Testis (tissue), 2 donors: Measurements from ENCODE around the gene DSTN.

Experiments used
- POLR2A ChIP-seq: fragments of 450-650 bp; IDR thresholded peaks from one replicate; pipeline ENCODE4 v1.6.1; 2017; ENCODE audit warnings: antibody characterized with exemption, mild to moderate bottlenecking, moderate library complexity
- TF ChIP-seq, protein P1 (sequence below), 3 experiments: fragments of 450-650 bp in 2 of 3; fragments of 200-600 bp in 1 of 3; sonication (generic) in 1 of 3; IDR thresholded peaks; one replicate each; pipeline ENCODE4 v1.5.1; 2016 to 2019; ENCODE audit warnings: antibody characterized with exemption in 3 of 3, mild to moderate bottlenecking in 2 of 3, moderate library complexity in 1 of 3

DNA sequence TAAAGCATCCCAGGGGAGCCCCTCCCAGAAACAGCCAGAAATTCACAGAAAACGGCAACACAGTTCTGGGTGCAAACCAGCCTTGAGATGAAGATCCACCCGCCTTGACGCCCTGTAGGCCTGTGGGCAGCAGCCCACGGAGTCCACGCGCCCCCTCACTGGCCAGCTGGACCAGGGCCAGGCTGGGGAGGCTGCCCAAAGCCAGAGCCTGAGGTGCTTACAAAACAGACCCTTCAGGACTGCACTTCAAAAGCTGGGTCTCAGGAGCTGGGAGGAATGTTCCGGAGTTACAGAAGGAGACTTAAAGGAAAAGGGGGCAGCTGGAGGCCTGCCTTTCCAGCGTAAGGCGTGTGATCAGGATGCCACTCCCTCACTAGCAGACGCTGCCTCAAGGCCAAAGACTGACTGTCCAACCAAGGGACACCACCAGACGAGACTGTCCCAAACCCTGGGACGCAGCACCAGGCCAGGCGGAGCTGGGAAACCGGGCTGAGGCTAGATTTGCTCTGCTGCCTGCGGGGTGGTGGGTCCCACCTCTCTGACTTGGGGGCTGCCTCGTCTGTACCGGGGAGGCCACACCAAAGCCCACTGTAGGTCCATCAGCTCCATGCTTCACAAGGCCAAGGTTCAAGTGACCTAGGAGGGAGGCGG, 64.1 kb downstream of the DSTN start:
- TF ChIP-seq, protein P1, sequence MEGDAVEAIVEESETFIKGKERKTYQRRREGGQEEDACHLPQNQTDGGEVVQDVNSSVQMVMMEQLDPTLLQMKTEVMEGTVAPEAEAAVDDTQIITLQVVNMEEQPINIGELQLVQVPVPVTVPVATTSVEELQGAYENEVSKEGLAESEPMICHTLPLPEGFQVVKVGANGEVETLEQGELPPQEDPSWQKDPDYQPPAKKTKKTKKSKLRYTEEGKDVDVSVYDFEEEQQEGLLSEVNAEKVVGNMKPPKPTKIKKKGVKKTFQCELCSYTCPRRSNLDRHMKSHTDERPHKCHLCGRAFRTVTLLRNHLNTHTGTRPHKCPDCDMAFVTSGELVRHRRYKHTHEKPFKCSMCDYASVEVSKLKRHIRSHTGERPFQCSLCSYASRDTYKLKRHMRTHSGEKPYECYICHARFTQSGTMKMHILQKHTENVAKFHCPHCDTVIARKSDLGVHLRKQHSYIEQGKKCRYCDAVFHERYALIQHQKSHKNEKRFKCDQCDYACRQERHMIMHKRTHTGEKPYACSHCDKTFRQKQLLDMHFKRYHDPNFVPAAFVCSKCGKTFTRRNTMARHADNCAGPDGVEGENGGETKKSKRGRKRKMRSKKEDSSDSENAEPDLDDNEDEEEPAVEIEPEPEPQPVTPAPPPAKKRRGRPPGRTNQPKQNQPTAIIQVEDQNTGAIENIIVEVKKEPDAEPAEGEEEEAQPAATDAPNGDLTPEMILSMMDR (IDR thresholded peaks at IDR 0.05), result no peak
- TF ChIP-seq POLR2A, result no peak
